ENCODE data around the gene HHLA2. TPM values are rescaled to one million over a fixed set of nuclear protein-coding genes. Genes with fewer than 3 reads are reported as not detected.

Gene HHLA2
- total RNA-seq, 1 donor from 2014 or later = 2.3 TPM

DNA sequence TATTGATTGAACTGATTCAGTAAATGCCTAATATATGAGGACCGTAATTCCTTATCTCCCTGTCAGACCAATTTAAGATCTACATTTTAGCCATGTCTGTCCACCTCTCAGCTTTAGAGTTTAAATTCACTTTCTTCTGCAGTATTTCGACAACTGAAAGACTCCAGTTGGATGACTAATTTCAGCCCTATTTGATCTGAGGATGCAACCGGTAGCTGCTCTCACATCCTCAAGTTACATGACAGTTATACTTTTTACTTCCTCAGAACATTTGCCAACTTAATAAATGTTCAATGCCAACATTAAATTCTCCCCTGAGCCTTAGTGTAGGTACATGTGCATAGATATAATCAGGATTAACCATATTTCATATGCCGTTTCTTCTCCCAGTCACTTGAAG lies 2.5 kb upstream of the HHLA2 start:
- H3K27ac Mint-ChIP-seq = no peak overlapping the region
- H3K9me3 Mint-ChIP-seq = peaks cover 13% of the 10 kb centered on the region
- H3K4me1 Mint-ChIP-seq (ENCODE audit: unreplicated experiment) = peaks cover 5% of the 10 kb centered on the region
- no peaks in the 10 kb centered on the region for H3K36me3 Mint-ChIP-seq
- DNase-seq (ENCODE audit: extremely low spot score, unreplicated experiment) = no peak
- TF ChIP-seq, protein P1, sequence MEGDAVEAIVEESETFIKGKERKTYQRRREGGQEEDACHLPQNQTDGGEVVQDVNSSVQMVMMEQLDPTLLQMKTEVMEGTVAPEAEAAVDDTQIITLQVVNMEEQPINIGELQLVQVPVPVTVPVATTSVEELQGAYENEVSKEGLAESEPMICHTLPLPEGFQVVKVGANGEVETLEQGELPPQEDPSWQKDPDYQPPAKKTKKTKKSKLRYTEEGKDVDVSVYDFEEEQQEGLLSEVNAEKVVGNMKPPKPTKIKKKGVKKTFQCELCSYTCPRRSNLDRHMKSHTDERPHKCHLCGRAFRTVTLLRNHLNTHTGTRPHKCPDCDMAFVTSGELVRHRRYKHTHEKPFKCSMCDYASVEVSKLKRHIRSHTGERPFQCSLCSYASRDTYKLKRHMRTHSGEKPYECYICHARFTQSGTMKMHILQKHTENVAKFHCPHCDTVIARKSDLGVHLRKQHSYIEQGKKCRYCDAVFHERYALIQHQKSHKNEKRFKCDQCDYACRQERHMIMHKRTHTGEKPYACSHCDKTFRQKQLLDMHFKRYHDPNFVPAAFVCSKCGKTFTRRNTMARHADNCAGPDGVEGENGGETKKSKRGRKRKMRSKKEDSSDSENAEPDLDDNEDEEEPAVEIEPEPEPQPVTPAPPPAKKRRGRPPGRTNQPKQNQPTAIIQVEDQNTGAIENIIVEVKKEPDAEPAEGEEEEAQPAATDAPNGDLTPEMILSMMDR (conservative IDR thresholded peaks at IDR 0.05) = no peak
- no peaks in the 10 kb centered on the region for H3K27me3 Mint-ChIP-seq
- H3K4me3 Mint-ChIP-seq = no peak overlapping the region

DNA sequence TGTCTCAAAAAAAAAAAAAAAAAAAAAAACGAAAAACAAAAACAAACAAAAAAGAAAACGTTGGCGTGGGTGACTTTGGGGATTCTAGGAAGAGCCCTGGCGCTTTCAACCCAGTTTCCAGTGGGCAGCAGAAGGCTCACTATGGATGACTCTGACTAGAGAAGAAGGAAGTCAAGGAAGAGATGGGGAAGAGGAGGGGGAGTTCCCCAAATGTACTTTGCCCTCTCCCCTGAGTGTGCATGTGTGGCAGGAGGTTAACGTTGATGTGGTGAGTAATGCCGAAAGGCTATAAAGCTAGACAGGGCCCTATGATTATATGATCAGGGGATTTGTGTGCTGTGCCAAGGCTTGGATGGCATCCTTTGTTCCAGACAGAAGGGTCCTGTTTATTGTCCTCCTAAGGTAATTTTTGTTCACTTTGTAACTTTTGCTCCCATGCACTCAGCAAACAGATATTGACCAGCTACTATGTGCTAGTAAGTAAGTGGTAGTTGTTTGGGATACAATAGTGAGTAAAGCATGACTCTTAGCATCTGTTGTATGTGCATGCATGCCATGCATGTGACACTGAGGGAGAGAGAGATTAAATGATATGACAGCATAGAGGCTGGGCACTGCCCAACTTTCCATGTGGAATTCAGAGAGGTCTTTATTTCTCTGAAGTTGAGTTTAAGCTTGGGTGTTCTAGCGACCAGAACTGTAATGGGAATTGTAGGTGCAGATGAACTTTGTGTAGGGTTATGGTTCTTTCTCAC lies 750 bp upstream of the HHLA2 start:
- Mint-ChIP-seq H3K4me3 (no peak overlapping the region), H3K27me3 (no peaks in the 10 kb centered on the region), H3K36me3 (no peaks in the 10 kb centered on the region), H3K9me3 (peaks cover 18% of the 10 kb centered on the region), H3K27ac (no peak overlapping the region), H3K4me1 (ENCODE audit: unreplicated experiment) (peaks cover 8% of the 10 kb centered on the region)
- no peak for DNase-seq (ENCODE audit: extremely low spot score, unreplicated experiment)
- TF ChIP-seq, protein P1 (conservative IDR thresholded peaks at IDR 0.05) = no peak

DNA sequence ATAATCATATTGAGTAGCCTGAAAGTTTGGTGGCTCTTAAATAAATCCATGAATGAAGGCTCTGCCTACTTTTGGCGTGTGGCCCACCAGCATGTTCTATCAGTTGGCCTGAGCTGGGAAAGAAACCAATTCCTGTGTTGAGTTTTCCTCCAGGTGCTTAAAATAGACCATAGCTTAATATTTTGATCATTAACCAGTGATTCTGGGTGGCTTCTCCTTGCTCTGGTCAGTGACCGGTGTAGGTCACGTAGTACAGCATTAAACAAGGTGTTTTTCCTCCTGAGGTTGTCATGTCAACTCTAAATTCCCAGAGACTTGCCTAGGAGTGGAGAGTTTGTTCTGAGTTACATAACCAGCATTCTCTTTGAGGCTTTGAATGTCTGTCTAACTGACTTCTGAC lies 1.3 kb downstream of the HHLA2 start:
- no peak for DNase-seq (ENCODE audit: extremely low spot score, unreplicated experiment)
- TF ChIP-seq, protein P1 (conservative IDR thresholded peaks at IDR 0.05) = no peak
- H3K27ac Mint-ChIP-seq = no peak overlapping the region

DNA sequence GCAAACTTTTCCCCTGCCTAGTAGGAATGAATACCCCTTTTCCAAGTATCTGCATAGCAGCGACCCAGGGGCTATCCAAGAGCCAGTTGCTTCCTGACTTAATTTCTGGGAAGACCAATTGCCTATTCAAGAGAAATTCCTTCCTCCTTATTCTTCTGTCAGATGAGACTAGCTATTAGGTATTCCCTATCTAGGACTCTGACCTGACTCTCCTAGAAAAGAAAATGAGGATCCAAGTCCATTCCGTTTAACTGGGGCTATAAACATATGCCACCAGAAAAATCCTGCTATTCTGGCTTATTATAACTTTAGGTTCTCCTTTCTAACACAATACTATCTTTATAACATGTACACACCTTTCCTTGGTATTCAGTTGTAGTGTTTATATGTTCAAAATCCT lies 1.7 kb downstream of the HHLA2 start:
- Mint-ChIP-seq H3K4me3 (no peak overlapping the region), H3K27me3 (peaks cover 2% of the 10 kb centered on the region), H3K36me3 (no peaks in the 10 kb centered on the region), H3K27ac (no peak overlapping the region), H3K4me1 (ENCODE audit: unreplicated experiment) (peaks cover 8% of the 10 kb centered on the region), H3K9me3 (peaks cover 9% of the 10 kb centered on the region)
- no peak for DNase-seq (ENCODE audit: extremely low spot score, unreplicated experiment)
- TF ChIP-seq, protein P1 (conservative IDR thresholded peaks at IDR 0.05) = no peak

More for the DNA sequence above, 1.3 kb downstream of the HHLA2 start:
- peaks cover 7% of the 10 kb centered on the region for H3K9me3 Mint-ChIP-seq
- H3K4me1 Mint-ChIP-seq (ENCODE audit: unreplicated experiment) = peaks cover 8% of the 10 kb centered on the region
- H3K27me3 Mint-ChIP-seq = no peaks in the 10 kb centered on the region
- H3K36me3 Mint-ChIP-seq = no peaks in the 10 kb centered on the region
- no peak overlapping the region for H3K4me3 Mint-ChIP-seq

DNA sequence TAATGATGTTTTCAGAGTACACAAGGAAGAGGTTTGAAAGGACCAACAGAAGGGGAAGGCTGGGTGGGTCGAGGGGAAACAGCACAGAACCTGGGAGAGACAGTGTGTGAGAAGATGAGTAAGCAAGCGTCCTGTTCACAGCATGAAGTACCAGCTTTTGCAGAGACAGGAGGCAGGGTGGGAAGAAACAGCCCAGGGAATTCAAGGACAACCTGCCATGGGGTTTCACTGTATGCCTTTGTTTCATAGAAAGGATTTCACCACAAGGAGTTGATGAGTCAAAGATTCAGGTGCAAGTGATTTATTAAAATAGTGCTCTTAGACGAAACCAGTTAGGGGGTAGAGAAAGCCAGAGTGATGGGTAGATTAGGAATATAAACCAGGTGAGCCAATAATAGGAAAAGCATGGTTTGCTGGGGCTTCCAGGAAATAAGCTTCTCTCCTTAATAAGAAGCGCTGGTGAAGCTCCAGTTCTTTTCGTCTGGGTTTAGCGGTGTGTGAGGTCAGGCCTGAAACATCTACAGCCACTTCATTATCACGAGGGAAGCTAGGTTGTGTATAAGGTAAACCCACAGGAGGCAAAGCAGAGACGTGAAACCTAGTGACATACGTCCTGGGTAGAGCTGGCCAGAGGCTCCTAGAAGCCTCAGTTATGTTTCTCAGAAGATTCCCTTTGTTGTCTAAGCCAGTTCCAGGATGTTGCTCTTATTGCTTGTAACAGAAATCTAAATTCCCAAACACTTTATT lies 3.9 kb downstream of the HHLA2 start:
- TF ChIP-seq, protein P1 (conservative IDR thresholded peaks at IDR 0.05) = no peak

More for the DNA sequence above, 3.9 kb downstream of the HHLA2 start:
- DNase-seq (ENCODE audit: extremely low spot score, unreplicated experiment) = no peak
- Mint-ChIP-seq H3K27me3 (peaks cover 3% of the 10 kb centered on the region), H3K4me1 (ENCODE audit: unreplicated experiment) (peaks cover 8% of the 10 kb centered on the region), H3K9me3 (peaks cover 10% of the 10 kb centered on the region), H3K4me3 (no peak overlapping the region), H3K36me3 (no peaks in the 10 kb centered on the region), H3K27ac (no peak overlapping the region)

Measured in type B pancreatic cell (in vitro differentiated cells).